Skin of body (tissue), 2 donors: ENCODE results near the gene EN1. TPM values are rescaled to one million over a fixed set of nuclear protein-coding genes. Genes with fewer than 3 reads are reported as not detected.

ENCODE experiments used
- DNase-seq: peaks from one replicate; lab custom pipeline; 2025; lab: John Stamatoyannopoulos, UW
- total RNA-seq: library from RNA; depleted of rRNA; stranded (reverse); fragments of >200 nt; gene quantifications from one replicate; pipeline ENCODE4 v1.2.3, GENCODE V29; 2014

Gene EN1
- total RNA-seq, 1 donor from 2014 or later: 12.0 TPM

DNA sequence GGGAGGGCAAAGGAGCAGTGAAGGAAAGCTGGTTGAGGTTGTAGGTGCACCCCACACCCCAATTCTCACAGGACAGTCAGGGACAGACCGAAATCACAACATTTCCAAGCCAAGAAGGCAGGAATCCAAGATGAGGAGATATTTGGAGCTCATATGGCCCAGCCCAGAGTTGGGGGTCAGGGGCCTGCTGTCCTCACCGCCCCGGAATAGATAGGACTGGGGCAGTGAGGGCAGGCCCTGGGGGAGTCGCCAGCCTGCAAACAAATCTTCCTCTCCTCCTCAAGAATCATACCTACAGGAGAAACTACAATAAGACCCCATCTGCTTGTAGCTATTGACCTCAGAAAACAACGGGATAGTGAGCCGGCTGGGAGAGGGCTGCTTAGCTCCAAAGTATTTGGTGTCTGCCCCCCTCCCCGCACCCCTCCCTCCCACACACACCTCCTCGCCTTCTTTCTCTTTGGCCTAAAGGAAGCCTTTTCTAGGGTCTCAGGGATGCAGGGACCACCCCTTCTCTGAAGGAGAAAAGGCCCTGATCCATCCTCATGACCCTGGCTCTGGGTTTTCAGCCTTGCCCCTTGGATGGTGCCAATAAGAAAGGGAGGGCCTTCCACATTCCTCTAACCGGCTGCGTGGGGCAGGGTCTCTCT lies 3.8 kb downstream of the EN1 start:
- DNase-seq: no peak

DNA sequence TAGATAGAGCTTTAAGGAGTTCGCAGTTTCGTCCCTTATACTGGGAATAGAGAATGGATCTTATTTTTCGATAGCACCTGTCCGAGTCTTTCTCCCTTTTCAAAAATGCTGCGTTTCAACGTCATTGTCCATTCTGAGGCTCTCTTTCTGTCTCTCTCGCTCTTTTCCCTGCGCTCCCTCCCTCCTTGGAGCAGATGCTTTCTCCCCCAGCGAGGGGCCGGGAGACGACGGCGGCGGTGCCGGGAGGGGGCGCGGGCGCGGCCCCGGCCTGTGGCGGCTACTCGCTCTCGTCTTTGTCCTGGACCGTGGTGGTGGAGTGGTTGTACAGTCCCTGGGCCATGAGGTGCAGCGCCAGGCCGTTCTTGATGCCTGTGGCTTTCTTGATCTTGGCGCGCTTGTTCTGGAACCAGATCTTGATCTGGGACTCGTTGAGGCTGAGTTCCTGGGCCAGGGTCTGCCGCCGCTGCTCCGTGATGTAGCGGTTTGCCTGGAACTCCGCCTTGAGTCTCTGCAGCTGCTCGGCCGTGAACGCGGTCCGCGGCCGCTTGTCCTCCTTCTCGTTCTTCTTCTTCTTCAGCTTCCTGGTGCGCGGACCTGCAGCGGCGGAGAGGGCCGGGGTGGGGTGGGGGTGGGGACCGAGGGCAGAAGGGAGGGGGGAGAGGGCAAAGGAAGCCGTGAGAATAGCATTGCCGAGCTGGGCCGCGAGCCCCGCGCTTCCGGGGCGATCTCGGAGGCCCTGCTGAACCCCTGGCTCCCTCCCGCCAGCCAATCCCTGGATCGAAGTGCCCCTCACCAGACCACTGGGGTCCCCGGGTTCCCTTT lies 4.6 kb downstream of the EN1 start:
- DNase-seq: no peak

DNA sequence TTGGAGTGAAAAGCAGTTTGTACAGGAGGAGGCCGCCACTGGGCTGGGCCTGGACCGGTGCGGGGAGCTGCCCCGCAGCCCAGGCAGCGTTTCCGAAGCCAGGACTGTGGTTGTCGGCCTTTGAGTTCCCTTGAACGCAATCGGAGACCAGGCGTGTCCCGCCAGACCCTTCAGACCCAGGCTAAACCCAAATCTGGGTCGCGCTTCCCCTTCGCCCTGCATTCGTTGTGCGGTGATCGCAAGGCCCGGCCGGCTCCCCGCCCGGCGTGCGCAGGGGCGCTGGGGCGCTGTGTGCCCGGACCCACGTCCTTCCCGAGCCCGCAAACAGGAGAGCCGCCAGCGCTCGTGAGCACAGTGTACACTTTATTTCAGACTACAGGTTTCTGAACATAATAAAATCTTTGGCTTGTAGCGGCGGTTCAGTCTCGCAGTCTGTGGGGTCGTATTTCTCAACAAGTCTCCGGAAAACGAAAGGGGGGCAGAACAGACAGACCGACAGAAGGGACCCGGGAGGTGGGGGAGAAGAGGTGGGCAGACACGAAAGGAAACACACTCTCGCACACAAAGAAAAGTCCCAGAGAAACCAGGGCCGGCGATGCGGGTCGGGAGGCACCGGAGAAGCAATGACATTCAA lies 5.5 kb downstream of the EN1 start:
- DNase-seq: no peak

DNA sequence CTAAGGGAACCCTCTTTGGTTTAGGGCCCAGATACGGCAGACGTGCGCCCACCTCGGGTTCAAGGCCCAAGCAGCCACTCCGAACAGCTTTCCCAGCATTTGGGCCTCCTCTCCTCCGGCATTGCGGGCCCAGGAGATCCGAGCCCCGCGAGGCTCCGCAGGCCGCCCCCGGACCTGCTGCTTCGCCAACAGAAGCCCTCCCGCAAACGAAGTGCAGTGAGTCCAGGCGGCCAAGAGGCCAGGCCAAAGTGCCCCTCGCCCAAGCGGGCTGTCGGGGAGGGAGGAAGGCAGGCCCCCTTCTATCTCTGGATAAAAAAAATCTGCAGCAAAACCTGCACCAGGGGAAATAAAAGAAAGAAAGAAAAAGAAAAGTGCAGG lies 6.0 kb downstream of the EN1 start:
- DNase-seq: no peak

DNA sequence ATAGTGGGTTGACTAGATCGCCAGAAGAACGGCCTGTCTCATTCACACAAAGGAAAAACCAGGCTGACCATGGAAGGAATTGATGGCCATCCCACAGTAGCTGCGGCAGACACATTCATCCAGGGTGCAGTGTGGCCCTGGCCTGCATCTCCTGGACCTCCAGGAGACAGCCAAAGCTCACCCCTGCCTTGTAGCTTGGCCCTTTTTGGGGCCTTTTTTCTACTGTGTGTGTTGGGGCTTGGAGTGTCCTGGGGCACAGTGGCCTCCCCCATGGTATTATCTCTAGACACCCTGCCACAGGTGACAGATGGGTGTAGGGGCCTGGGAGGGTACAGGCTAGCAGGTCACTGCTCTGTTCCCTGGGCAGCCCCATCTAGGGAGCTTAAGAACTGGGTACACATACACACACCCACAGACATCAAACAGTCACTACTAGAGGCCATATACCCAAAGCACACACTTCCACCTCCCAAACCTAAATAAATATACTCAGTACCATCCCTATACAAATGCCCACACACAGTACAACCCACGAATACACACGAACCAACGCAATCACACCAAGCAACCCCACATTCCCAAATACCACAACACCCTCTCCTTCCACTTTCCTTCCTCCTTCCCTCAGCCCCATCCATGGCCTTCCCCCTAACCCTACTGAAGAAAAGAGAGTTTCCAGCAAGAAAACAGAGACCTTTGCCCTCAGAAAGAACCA lies 8.6 kb downstream of the EN1 start:
- DNase-seq: no peak

DNA sequence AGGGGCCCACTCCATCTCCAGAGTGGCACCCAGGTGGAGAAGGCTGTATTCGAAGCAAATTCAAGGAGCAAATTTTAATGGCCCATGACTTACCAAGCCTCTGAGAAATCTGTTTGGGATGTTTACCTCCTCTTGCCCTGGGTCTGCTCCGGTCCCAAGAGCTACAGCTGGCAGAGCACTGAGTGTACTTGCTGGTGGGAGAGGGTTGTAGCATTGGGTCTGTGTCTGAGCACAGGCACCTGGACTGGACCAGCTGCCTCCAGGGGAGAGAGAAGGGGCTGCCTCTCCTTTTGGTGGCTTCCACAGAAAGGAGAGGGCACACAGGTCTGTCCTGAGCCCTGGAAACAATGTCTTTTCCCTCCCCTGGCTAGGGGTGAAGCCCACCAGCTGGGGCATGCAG lies 9.8 kb downstream of the EN1 start:
- no peak for DNase-seq

DNA sequence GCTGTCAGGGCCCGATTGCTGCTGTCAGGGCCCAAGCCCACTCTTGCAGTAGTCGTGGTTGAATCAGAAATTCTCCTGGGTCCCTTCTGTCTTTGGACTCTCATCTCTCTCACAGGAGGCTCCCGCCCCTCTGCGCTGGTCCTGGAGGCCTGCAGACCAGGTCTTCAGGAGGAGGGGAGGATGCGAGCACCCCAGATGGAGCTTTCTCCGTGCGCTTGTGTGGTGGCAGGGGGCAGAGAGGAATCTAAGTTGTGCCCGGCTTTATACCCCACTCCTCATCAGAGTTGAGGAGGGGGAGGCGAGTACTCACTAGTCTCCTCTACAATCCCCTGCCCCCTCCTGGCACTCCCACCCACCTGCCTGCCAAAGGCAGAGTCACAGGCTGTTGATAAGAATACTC lies 10.4 kb downstream of the EN1 start:
- no peak for DNase-seq

DNA sequence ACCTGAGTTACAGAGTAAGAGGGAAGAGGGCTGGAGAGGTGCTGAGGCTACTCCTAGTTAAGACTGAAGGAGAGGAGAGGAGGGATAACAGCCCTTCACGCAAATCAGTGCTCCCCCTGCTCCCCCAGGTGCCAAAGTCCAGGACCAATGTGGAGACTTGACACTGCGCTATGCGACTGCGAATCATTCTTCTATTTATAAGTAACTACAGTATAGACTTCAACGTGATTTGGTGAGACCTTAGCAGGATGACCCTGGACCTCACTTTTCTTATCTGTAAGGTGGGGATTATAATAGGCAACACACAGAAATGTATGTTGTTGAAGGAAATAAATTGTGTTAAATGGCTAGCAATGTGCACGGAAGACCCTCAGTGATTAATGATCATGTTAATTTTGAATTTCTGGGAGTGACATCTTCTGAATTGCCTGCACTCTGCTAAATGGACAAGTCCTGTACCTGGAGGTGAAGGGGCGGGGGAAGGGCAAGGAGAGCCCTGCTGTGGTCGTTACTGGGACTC lies 11.0 kb downstream of the EN1 start:
- DNase-seq: no peak

DNA sequence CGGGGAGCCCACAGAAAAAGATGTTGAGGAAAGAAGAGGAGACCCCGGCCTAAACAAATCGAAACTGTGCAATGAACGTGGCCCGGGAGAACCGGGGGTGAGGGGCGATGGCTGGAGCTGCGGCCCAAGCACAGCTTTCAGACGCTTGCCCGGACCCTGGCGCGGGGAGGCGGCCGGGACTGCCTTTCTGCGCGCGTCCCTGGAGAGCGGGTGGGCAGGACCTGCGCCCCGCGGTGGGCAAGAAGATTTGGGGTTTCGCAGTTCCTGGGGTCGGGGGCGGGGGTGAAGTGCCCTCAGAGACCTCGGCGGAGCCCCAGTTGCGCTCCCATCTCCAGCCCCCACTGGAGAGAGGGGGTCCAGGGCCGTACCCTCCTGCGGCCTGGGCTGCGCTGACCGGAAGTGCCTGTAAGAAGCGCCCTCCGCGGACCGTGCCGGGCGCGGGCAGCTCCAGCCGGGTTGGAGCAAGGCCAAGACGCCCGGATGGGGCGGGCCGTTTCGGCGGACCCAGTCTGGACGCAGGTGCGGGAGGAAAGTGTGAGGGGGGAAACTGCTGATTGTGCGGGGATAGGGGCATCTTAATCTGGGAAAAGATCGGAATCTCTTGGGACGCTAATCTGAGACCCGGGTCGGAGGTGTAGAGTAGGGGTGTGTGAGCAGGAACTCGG lies 11.6 kb downstream of the EN1 start:
- DNase-seq: no peak

DNA sequence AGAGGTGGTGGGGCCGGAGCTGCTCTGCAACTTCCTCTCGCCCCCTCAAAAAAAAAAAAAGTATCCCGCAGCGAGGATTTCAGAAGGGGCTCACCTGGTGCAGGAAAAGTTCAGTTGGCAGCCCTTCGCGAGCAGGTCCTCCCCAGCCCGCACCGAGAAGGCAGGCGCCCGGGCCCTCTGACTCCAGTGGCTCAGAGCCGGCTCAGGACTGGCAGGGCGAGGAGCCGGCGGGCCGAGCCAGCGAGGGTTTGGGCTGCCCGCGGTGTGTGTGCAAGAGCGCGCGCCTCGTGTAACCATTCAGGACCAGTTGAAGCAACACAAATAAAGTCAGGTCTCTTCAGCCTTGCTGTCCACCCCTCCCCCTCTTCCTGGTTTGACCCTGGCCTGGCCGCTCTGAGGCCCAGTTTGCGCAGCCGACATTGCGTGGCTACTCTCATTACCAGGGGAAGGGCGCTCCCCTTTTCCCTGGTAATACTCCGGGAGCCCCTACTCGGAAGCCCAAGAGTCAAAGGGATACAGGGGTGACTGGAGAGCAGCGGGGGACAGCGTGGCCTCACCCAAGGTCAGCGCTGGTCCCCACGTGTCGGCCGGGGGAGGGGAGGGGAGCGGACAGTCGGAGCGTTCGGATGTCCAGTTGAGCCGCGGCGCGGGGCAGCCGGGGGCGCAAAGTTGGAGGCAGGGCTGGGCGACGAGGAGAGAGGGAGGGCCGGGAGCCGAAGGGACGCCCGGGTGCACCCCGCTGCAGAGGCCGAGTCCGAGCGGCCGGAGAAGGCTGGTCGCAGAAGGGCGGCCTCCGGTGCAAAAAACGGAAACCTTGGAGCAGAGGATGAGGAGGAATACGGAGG lies 12.3 kb downstream of the EN1 start:
- DNase-seq: no peak

DNA sequence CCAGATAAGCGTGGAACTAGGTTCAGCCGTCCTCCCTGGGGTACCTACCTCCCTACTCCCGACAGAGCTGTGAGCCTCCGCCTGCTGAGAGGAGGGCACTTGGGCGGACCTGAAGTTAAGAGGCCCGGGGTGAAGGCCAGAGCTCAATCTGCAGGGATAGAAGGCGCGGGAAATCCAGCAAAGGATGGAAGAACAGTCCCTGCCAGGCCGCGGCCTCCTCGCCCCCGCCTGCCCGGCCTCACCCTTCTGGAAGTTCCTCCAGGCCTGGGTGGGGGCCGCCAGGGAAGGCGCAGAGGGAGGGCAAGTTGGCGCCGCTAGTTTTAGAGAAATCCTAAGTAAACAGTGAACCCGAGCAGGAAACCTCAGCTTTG lies 13.0 kb downstream of the EN1 start:
- DNase-seq: no peak

DNA sequence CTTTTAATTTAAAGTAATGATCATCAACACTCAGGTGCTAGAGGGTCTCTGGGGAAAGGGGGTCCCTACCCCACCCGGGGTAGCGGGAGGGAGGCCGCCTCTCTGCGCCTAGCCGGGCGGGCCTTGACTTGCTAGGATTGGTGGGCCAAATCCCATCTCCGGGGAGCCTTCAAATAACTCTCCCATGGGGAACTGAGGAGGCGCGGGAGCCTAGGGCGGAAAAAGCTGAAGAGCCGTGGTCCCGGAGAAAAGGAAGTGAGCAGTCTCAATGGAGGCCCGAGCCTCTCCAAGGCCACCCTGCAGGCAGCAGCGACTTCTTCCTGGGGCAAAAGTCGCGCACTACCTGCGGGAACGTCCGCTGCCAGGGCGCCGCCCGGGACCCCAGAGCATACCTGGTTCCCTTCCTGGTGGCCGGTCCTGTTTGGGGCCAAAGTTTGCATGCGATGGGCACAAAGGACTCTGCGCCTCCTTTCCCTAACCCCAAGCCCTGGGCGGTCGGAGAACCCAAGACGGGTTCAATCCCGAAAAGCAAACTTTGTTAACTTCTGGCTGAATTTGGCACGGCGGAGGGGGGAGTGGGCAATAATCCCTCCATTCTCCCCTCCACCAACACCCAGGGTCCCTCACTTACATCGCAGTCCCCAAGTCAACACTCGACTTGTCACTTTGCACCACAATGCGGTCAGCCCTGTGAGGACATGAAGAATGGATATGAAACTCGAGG lies 13.6 kb downstream of the EN1 start:
- no peak for DNase-seq

DNA sequence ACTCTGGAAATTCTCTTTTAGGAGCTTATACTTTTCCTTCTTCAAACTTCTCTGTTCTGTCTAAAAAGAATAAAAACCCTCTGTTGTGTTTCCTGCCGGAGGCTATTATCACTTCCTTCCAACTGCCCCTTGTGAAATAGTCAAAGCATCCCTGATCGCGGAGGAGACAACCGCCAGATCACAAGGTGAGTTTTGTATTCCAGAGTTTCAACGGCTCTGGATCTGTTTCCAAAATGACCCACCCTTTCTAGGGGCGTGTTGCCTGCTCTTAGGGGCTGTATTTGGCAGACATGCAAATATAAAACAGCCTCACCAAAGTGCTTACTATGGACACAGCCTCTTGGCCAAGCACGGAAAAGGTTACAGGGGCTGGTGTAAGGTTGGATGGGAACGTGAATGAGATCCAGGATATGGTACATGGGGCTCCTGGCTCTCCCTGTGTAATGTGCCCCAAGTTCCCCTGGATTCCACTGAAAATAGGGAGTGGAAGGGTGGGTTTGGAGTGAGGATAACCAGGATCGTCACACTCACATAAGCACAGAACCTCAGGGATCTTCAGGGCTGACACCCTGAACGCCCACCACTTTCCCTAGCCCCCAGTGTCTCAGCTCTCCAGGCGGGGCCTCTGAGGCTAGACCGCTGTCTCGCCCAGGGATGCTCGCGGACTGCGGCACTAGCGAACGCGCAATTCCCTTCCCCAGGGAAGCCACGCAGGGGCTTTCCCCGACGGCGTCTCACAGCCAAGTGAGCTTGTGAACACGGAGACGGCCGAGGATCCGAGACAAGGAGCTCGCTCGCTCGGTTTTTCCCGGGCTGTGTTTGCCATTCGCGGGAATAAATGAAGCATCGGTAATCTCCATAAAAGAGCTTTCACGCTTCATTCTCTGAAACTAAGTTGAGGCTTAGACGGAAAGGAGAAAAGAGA lies 14.4 kb downstream of the EN1 start:
- DNase-seq: no peak

DNA sequence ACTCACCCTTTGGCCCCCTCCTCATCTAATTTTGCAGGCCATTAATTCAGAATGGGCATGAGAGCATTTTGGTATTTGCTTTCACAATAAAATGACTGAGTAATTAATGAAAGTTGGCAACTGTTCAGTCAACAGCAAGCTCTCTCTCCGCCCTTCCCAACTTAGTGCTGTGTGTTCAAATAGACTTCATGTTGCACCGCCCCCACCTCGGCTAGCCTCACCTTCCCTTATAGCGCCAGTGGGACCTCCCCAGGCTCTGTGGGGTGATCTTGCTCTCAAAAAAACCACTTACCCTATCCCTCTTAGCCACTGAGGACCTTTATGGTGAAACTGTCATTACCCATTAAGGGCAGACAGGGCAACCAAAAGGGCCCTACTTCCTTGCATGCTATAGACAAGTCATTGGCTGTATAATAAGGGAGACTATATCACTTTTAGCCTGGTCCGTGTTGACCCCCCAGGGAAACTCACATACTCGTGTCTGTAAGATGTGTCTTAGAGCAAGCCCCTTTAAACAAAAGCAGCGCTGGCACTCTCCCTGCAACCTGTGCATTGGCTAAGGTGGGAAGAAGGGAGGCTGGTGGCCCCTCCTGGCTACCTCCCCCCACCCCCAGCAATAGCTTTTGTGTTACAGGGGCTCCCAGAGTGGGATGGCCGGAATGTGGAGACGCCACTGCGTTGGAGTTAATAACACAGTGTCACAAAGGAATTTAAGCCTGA lies 15.2 kb downstream of the EN1 start:
- DNase-seq: peak; percentile 12

DNA sequence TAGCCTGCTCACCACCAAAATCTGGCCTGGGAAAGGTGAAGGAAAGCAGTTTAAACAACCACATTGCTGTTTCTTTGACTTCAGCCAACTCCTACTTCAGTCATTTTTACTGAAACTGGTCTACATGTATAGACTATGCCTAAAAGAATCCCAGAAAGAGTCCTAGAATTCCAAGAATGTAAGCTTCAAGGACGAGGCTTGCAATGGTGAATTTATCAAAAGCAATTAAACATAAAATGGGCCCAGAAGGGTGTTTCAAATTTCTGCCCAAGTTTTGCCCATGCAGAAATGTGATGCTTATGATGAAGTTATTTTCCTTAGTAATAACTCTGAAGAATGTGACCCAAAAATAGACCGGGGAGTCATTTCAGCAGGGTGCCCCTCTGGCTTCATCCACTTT lies 16.6 kb downstream of the EN1 start:
- no peak for DNase-seq

DNA sequence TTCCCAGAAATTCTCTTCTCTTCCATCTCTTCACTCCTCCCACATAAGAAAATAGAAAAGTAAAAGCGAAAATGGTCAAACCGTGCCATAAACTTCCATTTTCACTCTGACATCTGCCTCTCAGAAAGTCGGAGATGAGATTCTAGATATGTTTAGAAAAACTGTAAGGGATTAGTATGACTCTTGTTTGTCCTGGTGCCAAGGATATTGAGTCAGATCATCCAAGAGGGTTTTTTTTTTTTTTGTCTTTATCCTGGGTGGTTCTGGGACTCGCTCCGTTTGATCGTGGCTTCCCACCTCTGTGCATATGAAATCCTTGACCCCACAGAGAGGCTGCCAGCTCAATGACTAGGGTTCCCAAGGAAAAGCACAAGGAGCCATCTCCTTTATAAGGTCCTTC lies 17.3 kb downstream of the EN1 start:
- no peak for DNase-seq

DNA sequence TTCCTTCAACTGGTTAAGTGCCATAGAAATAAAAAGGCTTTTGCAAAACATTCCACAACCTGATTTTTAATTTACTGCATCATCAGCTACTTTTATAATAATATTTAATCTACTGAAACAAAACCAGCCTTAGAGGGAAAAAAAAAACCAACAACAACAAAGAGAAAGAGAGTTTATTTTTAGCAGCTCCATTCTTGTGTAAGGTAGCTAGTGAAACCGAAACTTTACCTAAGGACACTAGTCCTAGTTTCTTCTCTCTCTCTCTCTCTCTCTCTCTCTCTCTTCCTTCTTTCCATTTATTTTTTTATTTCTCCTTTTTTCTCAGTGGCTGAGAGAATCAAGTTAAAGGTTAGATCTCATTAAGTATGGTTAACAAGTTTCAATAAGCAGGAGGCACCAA lies 21.4 kb downstream of the EN1 start:
- no peak for DNase-seq

DNA sequence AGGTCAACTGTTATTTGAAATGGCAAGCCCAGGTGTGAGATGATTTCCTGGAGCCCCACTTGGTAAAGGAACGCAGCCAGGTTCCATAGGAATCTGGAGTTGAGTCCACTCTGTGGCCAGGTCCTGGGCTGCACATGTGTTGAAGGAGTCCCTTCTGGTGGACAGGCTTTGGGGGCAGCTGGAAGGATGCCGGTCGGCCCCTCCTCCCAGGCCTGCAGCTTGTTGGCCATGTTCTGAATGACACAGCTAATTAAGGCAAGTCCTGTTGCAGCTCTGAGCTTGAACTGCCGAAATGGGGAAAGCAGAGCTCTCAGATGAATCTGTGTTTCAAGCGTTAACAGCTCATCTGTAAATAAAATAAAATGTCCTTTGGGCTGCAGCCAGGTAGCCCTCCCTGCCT lies 23.8 kb downstream of the EN1 start:
- DNase-seq: no peak
